H9 (cell line): Measurements from ENCODE around the gene RPP14. TPM values are rescaled to one million over a fixed set of nuclear protein-coding genes. Genes with fewer than 3 reads are reported as not detected.

Experiments used
- DNase-seq: peaks from one replicate; pipeline ENCODE4 v3.0.0-alpha.2; 2017
- H2AFZ ChIP-seq: one replicate; pipeline ENCODE4 v1.6.1; 2013; ENCODE audit warnings: mild to moderate bottlenecking, low read length, control low read depth, moderate library complexity
- H2AK5ac ChIP-seq: 2 replicates; pipeline ENCODE4 v1.6.1; 2013; ENCODE audit warnings: low read length, control low read depth, mixed read lengths; ENCODE audit not compliant: insufficient read length
- H2BK120ac ChIP-seq: one replicate; pipeline ENCODE4 v1.6.1; 2013; ENCODE audit warnings: low read depth, mild to moderate bottlenecking, low read length, control low read depth, inconsistent platforms; ENCODE audit not compliant: poor library complexity, severe bottlenecking
- H2BK12ac ChIP-seq: 2 replicates; pipeline ENCODE4 v1.6.1; 2013; ENCODE audit warnings: low read length, control low read depth, mixed read lengths, low read depth; ENCODE audit not compliant: insufficient read length
- H2BK15ac ChIP-seq: 2 replicates; pipeline ENCODE4 v1.6.1; 2013; ENCODE audit warnings: low read depth, low read length, control low read depth
- H2BK20ac ChIP-seq: one replicate; pipeline ENCODE4 v1.6.1; 2013; ENCODE audit warnings: low read depth, mild to moderate bottlenecking, low read length, control low read depth, inconsistent platforms; ENCODE audit not compliant: poor library complexity, severe bottlenecking
- H2BK5ac ChIP-seq: 2 replicates; pipeline ENCODE4 v1.6.1; 2013; ENCODE audit warnings: low read length, control low read depth, mixed read lengths; ENCODE audit not compliant: insufficient read length
- H3K14ac ChIP-seq: 2 replicates; pipeline ENCODE4 v1.6.1; 2013; ENCODE audit warnings: low read length, control low read depth; ENCODE audit not compliant: insufficient read depth
- H3K18ac ChIP-seq: 2 replicates; pipeline ENCODE4 v1.6.1; 2013; ENCODE audit warnings: low read depth, mild to moderate bottlenecking, mixed read lengths, low read length, control low read depth; ENCODE audit not compliant: insufficient read length
- H3K23ac ChIP-seq: 2 replicates; pipeline ENCODE4 v1.6.1; 2013; ENCODE audit warnings: low read length, control low read depth, mixed read lengths, low read depth; ENCODE audit not compliant: insufficient read length
- H3K23me2 ChIP-seq: 2 replicates; pipeline ENCODE4 v1.6.1; 2013; ENCODE audit warnings: low read depth, mild to moderate bottlenecking, mixed read lengths, low read length, control low read depth; ENCODE audit not compliant: insufficient read length, poor library complexity, severe bottlenecking
- H3K27ac ChIP-seq: 2 replicates; pipeline ENCODE4 v1.5.1; 2013; ENCODE audit warnings: low read length, control low read depth, mixed read lengths, low read depth; ENCODE audit not compliant: insufficient read length
- H3K27me3 ChIP-seq: 2 replicates; pipeline ENCODE4 v1.6.1; 2013; ENCODE audit warnings: low read length, control low read depth, inconsistent platforms; ENCODE audit not compliant: insufficient read depth
- H3K4ac ChIP-seq: 2 replicates; pipeline ENCODE4 v1.6.1; 2013; ENCODE audit warnings: low read depth, mild to moderate bottlenecking, control low read depth, inconsistent platforms, low read length, moderate library complexity
- H3K4me1 ChIP-seq: 2 replicates; pipeline ENCODE4 v1.6.1; 2013; ENCODE audit warnings: low read length, control low read depth, inconsistent platforms; ENCODE audit not compliant: insufficient read depth
- H3K4me2 ChIP-seq: 2 replicates; pipeline ENCODE4 v1.6.1; 2013; ENCODE audit warnings: low read length, control low read depth, mixed read lengths; ENCODE audit not compliant: insufficient read length, insufficient read depth
- H3K56ac ChIP-seq: 2 replicates; pipeline ENCODE4 v1.6.1; 2013; ENCODE audit warnings: low read depth, mild to moderate bottlenecking, mixed read lengths, low read length, control low read depth; ENCODE audit not compliant: insufficient read length
- H3K79me1 ChIP-seq: 2 replicates; pipeline ENCODE4 v1.6.1; 2013; ENCODE audit warnings: low read depth, mild to moderate bottlenecking, moderate library complexity, low read length, control low read depth, inconsistent platforms; ENCODE audit not compliant: insufficient read depth, poor library complexity, severe bottlenecking
- H3K79me2 ChIP-seq: 2 replicates; pipeline ENCODE4 v1.6.1; 2013; ENCODE audit warnings: low read length, control low read depth, inconsistent platforms; ENCODE audit not compliant: insufficient read depth
- H3K9ac ChIP-seq: 2 replicates; pipeline ENCODE4 v1.6.1; 2013; ENCODE audit warnings: low read length, control low read depth, mixed read lengths; ENCODE audit not compliant: insufficient read length; ENCODE audit errors: extremely low read depth
- H3K9me3 ChIP-seq: one replicate; pipeline ENCODE4 v1.6.1; 2013; ENCODE audit warnings: low read depth, low read length, inconsistent platforms; ENCODE audit not compliant: control insufficient read depth
- H3T11ph ChIP-seq: one replicate; pipeline ENCODE4 v1.6.1; 2013; ENCODE audit warnings: mild to moderate bottlenecking, low read length, control low read depth, inconsistent platforms
- H4K20me1 ChIP-seq: one replicate; pipeline ENCODE4 v1.6.1; 2013; ENCODE audit not compliant: control insufficient read depth, insufficient read length, insufficient read depth
- H4K5ac ChIP-seq: 2 replicates; pipeline ENCODE4 v1.6.1; 2013; ENCODE audit warnings: low read depth, mild to moderate bottlenecking, mixed read lengths, low read length, control low read depth; ENCODE audit not compliant: insufficient read length
- H4K8ac ChIP-seq: replicated peaks from 2 replicates; pipeline ENCODE4 v1.6.1; 2013; ENCODE audit warnings: low read length, control low read depth, mixed read lengths, low read depth; ENCODE audit not compliant: insufficient read length
- H4K91ac ChIP-seq: 2 replicates; pipeline ENCODE4 v1.6.1; 2013; ENCODE audit warnings: low read depth, mild to moderate bottlenecking, moderate library complexity, mixed read lengths, low read length, control low read depth; ENCODE audit not compliant: insufficient read length
- H3K27ac Mint-ChIP-seq, 3 experiments: 2 replicates in 2 of 3; 3 replicates in 1 of 3; pipeline ENCODE4 v1.8.0; 2020 to 2021; ENCODE audit warnings: mixed read lengths in 3 of 3, mild to moderate bottlenecking in 1 of 3, moderate library complexity in 1 of 3
- H3K27me3 Mint-ChIP-seq: 2 replicates; pipeline ENCODE4 v1.8.0; 2021; ENCODE audit warnings: low read depth, mild to moderate bottlenecking, moderate library complexity, mixed read lengths
- H3K36me3 Mint-ChIP-seq, 3 experiments: 2 replicates in 2 of 3; 3 replicates in 1 of 3; pipeline ENCODE4 v1.8.0; 2020 to 2021; ENCODE audit warnings: low read depth in 3 of 3, mixed read lengths in 3 of 3; ENCODE audit not compliant: insufficient read depth in 1 of 3
- H3K4me1 Mint-ChIP-seq, 2 experiments: 2 replicates each; pipeline ENCODE4 v1.8.0; 2020; ENCODE audit warnings: mixed read lengths in 2 of 2
- H3K4me3 Mint-ChIP-seq, 2 experiments: 2 replicates in 1 of 2; 3 replicates in 1 of 2; pipeline ENCODE4 v1.8.0; 2020 to 2021; ENCODE audit warnings: mild to moderate bottlenecking in 2 of 2, mixed read lengths in 2 of 2, moderate library complexity in 1 of 2
- H3K9me3 Mint-ChIP-seq, 2 experiments: 2 replicates in 1 of 2; 3 replicates in 1 of 2; pipeline ENCODE4 v1.8.0; 2020; ENCODE audit warnings: mild to moderate bottlenecking in 2 of 2, mixed read lengths in 2 of 2, moderate library complexity in 1 of 2
- CTCF ChIP-seq: fragments of 200-600 bp; sonication (generic); conservative IDR thresholded peaks from 3 replicates; pipeline ENCODE4 v1.8.0; 2021; ENCODE audit warnings: antibody characterized with exemption, mild to moderate bottlenecking
- WGBS: extraction: QIAGEN DNeasy Blood & Tissue Kit; methylation state at CpG from one replicate; pipeline ENCODE4 v1.1.7; 2013; ENCODE audit warnings: missing lambda C conversion rate, low lambda C conversion rate, mixed read lengths; ENCODE audit not compliant: insufficient read length; ENCODE audit errors: extremely low coverage; 5-methylcytosine and 5-hydroxymethylcytosine counted together
- total RNA-seq: library from RNA; stranded (reverse); gene quantifications from 2 replicates; pipeline ENCODE4 v1.2.1, GENCODE V29; 2021

RPP14 gene
- total RNA-seq, 1 experiment from 2014 or later: 23.9 TPM

- Mint-ChIP-seq H3K27me3 (peaks cover 33% of the 10 kb centered on the region), H3K4me3 (no peak overlapping the region), H3K36me3 (no peaks in the 10 kb centered on the region), H3K9me3 (no peaks in the 10 kb centered on the region), H3K27ac (no peak overlapping the region; a peak in 1 of 7 replicates), H3K4me1 (peaks cover 10 to 21% of the 10 kb centered on the region in 2 experiments)
- Histone ChIP-seq H3K18ac (no peak overlapping the region), H2BK15ac (no peak overlapping the region), H4K5ac (no peak overlapping the region), H3K4me2 (no peak overlapping the region), H2AK5ac (no peak overlapping the region), H4K91ac (no peak overlapping the region), H2BK5ac (no peak overlapping the region), H4K20me1 (no peaks in the 10 kb centered on the region), H3K14ac (no peak overlapping the region), H3K79me2 (no peaks in the 10 kb centered on the region), H3K9ac (no peak overlapping the region), H3K27me3 (no peaks in the 10 kb centered on the region; the same call in 1 of the 2 replicates), H2BK120ac (no peak overlapping the region), H3K56ac (no peak overlapping the region), H4K8ac (no peak overlapping the region), H2BK12ac (no peak overlapping the region), H2BK20ac (no peak overlapping the region), H2AFZ (no peak overlapping the region), H3K79me1 (no peaks in the 10 kb centered on the region), H3K4ac (no peak overlapping the region), H3K9me3 (no peaks in the 10 kb centered on the region), H3T11ph (no peak overlapping the region), H3K23me2 (peaks cover 4% of the 10 kb centered on the region), H3K23ac (no peak overlapping the region), H3K4me1 (no peaks in the 10 kb centered on the region; the same call in 1 of the 2 replicates), H3K27ac (no peak overlapping the region)
- DNase-seq: no peak
- no CpG with 5 or more reads among the region's 8 CpGs for WGBS
- TF ChIP-seq CTCF: no peak
Measured at GRCh38 chr3:58329150-58329921, 23.3 kb downstream of the RPP14 start.
